ENCODE measurements around the gene FAM107B.

FAM107B gene

DNA sequence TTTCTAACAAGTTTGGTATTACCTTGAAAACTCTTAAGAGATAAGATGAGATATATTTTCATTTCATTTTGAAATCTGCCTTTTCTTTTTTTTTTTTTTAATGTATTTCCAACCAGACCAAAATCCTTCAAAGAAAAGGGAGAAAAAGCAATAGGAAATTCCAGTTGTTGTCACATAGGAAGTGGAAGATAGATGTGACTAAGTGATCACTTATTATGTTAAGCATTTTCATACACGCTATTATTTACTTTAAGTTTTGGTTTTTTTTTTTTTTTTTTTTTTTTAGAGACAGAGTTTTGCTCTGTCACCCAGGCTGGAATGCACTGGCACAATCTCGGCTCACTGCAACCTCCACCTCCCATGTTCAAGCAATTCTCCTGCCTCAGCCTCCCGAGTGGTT lies 246.8 kb downstream of the FAM107B start:
- Histone ChIP-seq H3K79me2 (peaks cover 13% of the 10 kb centered on the region), H2AFZ (no peak overlapping the region), H3K27me3 (ENCODE audit: control insufficient read depth, insufficient read depth, low read length) (no peaks in the 10 kb centered on the region), H3K36me3 (ENCODE audit: control insufficient read depth, insufficient read depth, low read length) (no peaks in the 10 kb centered on the region), H3K27ac (no peak overlapping the region), H3K4me1 (no peaks in the 10 kb centered on the region), H3K4me3 (ENCODE audit: low read depth, low read length) (no peak overlapping the region), H3K9me3 (ENCODE audit: control insufficient read depth, low read length) (no peaks in the 10 kb centered on the region), H3K9ac (no peak overlapping the region), H3K4me2 (ENCODE audit: low read length) (no peak overlapping the region)
- TF ChIP-seq, protein P1, sequence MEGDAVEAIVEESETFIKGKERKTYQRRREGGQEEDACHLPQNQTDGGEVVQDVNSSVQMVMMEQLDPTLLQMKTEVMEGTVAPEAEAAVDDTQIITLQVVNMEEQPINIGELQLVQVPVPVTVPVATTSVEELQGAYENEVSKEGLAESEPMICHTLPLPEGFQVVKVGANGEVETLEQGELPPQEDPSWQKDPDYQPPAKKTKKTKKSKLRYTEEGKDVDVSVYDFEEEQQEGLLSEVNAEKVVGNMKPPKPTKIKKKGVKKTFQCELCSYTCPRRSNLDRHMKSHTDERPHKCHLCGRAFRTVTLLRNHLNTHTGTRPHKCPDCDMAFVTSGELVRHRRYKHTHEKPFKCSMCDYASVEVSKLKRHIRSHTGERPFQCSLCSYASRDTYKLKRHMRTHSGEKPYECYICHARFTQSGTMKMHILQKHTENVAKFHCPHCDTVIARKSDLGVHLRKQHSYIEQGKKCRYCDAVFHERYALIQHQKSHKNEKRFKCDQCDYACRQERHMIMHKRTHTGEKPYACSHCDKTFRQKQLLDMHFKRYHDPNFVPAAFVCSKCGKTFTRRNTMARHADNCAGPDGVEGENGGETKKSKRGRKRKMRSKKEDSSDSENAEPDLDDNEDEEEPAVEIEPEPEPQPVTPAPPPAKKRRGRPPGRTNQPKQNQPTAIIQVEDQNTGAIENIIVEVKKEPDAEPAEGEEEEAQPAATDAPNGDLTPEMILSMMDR (IDR thresholded peaks at IDR 0.05) = no peak

DNA sequence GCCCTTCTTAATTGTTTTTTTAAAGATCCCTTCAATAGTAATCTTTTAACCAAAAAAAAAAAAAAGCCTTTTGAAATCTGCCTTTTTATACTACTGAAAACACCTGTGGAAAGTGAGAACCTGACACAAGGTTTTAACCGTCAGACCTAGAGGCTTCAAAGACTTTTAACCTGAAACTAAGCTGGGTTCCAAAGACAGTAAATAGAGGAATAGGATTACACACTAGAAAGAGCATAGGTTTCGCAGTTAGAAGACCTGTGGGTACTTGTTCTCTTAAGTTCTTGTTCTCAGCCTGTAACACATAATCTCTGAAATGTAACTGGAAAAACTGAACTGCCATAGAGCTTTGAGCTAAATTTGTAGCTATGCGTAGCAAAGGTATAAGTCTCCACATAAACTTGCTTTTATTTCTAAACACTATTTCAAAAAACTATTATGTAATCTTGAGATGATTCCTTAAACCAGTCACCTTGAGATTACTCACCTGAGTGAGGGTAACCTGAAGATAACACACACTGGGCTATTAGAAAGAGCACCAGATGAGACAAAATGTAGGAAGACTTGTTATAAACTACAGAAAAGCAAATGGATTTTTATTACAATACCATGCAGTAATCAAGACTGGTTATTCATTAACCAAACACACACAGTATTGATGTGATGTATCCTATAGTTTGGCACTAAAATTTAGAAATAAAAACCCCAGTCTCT lies 247.4 kb downstream of the FAM107B start:
- Histone ChIP-seq H3K27me3 (ENCODE audit: control insufficient read depth, insufficient read depth, low read length) (no peaks in the 10 kb centered on the region), H3K27ac (no peak overlapping the region), H3K9ac (no peak overlapping the region), H3K4me2 (ENCODE audit: low read length) (no peak overlapping the region), H3K4me1 (no peaks in the 10 kb centered on the region), H3K79me2 (peaks cover 8% of the 10 kb centered on the region), H3K36me3 (ENCODE audit: control insufficient read depth, insufficient read depth, low read length) (no peaks in the 10 kb centered on the region), H3K4me3 (ENCODE audit: low read depth, low read length) (no peak overlapping the region), H3K9me3 (ENCODE audit: control insufficient read depth, low read length) (no peaks in the 10 kb centered on the region), H2AFZ (no peak overlapping the region)
- TF ChIP-seq, protein P1 (IDR thresholded peaks at IDR 0.05) = no peak

DNA sequence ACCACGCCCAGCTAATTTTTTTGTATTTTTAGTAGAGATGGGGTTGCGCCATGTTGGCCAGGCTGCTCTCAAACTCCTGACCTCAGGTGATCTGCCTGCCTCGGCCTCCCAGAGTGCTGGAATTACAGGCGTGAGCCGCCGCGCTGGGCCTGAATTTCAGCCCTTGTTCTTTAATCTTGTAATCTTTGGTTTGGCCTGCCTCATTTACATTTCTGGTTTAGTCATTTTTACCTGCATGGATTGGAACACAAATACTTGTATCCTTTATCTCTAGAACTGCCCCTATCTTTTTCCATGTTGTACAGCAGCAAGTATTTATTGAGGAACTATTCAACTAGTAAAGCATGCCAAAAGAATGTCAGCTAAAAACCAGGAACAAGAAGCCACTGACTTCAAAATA lies 248.4 kb downstream of the FAM107B start:
- Histone ChIP-seq H3K4me1 (no peaks in the 10 kb centered on the region), H2AFZ (no peak overlapping the region), H3K79me2 (peaks cover 2% of the 10 kb centered on the region), H3K9ac (no peak overlapping the region), H3K27me3 (ENCODE audit: control insufficient read depth, insufficient read depth, low read length) (no peaks in the 10 kb centered on the region), H3K9me3 (ENCODE audit: control insufficient read depth, low read length) (no peaks in the 10 kb centered on the region), H3K4me2 (ENCODE audit: low read length) (no peak overlapping the region), H3K27ac (no peak overlapping the region), H3K4me3 (ENCODE audit: low read depth, low read length) (no peak overlapping the region), H3K36me3 (ENCODE audit: control insufficient read depth, insufficient read depth, low read length) (no peaks in the 10 kb centered on the region)
- TF ChIP-seq, protein P1 (IDR thresholded peaks at IDR 0.05) = no peak

DNA sequence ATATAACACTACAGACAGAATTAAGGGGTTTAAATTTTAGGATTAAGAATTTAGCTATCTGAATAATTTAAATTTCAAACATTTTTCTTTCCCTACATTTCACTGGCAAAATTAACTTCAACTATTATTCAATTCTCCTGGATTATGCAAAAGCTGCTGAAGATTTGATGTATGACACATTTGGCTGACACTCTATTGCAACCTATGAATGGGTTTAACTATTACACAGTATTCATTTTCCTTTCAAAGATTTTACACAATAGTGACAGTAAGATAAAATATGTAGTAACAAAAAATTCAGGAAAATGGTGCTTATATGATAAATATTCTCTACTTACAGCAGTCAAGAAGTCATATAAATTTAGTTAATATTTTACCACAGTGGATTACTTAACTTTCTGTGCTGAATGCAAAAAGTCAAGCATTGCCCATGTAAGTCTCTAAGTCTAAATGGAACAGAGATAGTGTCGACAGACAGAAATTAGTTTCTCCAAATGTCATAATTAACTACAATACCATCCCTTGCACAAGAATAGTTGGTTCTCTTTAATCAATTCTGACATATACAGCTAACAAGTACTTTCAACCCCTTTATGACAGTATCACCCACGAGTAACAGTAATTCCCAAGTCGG lies 249.9 kb downstream of the FAM107B start:
- H3K36me3 ChIP-seq (ENCODE audit: control insufficient read depth, insufficient read depth, low read length) = no peaks in the 10 kb centered on the region
- no peak overlapping the region for H3K4me3 ChIP-seq (ENCODE audit: low read depth, low read length)
- no peak overlapping the region for H3K27ac ChIP-seq

More for the DNA sequence above, 249.9 kb downstream of the FAM107B start:
- no peaks in the 10 kb centered on the region for H3K9me3 ChIP-seq (ENCODE audit: control insufficient read depth, low read length)
- no peak overlapping the region for H3K9ac ChIP-seq
- TF ChIP-seq, protein P1 (IDR thresholded peaks at IDR 0.05) = no peak
- H3K27me3 ChIP-seq (ENCODE audit: control insufficient read depth, insufficient read depth, low read length) = no peaks in the 10 kb centered on the region
- no peak overlapping the region for H3K4me2 ChIP-seq (ENCODE audit: low read length)
- H3K4me1 ChIP-seq = no peaks in the 10 kb centered on the region
- H2AFZ ChIP-seq = no peak overlapping the region
- H3K79me2 ChIP-seq = no peaks in the 10 kb centered on the region

All from parathyroid adenoma (tissue), 2 donors.